OCI-LY1 (cell line): Measurements from ENCODE around the gene CENPT.

Experiments used
- EZH2 ChIP-seq: fragments of 200-600 bp; sonication (generic), shearing (Covaris generic); IDR thresholded peaks from 2 replicates; pipeline ENCODE4 v1.8.0; 2017; ENCODE audit warnings: borderline replicate concordance, mixed run types, mild to moderate bottlenecking, antibody characterized with exemption, low read length, moderate library complexity, mixed read lengths
- TF ChIP-seq, protein P1 (sequence below): fragments of 200-600 bp; sonication (generic), shearing (Covaris generic); IDR thresholded peaks from 2 replicates; pipeline ENCODE4 v1.5.1; 2017; ENCODE audit warnings: mild to moderate bottlenecking, antibody characterized with exemption, low read length, moderate library complexity, mixed read lengths

DNA sequence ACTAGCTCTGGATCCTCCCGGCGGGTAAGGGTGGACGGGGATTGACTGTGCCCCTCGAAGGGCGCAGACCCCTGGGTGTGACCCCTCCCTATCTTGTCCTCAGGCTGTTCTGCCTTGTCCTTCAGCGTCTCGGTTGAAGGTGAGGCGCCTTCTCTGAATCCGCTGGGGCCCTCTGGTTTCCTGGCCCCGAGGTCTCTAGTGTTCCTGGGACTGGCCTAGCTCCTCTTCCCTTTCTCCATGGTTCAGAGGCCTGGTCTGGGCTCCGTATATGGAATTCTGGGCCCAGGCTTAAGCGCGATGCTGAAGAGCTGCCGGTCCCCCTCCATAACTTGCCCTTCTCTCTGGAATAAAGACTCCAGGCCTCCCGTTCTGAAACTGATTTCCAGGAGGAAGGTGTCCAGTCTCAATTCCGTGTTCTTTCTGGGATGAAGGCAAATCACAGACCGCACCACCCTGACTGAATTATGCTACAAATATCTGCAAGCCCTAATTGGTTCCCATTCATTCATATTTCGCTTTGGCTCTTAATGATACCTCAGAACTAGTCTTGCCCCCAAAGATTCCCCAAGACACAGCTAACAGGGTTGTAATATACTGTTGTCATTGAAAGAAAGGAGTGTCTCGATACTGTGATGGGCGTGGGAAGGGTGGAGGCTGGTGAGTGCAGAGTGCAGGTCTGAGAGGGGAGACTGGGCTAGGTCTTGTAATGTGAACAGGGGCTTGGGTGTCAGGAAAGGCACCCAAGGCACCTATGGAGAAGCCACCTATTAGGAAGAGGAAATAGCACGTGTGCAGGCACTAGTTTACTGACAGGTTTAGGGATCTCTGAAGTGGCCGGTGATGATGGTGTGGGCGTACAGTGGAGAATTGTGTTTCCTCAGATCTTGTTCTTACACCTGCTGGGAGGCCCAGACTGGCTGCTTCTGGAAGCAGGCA, 26.2 kb upstream of the CENPT start:
- TF ChIP-seq, protein P1, sequence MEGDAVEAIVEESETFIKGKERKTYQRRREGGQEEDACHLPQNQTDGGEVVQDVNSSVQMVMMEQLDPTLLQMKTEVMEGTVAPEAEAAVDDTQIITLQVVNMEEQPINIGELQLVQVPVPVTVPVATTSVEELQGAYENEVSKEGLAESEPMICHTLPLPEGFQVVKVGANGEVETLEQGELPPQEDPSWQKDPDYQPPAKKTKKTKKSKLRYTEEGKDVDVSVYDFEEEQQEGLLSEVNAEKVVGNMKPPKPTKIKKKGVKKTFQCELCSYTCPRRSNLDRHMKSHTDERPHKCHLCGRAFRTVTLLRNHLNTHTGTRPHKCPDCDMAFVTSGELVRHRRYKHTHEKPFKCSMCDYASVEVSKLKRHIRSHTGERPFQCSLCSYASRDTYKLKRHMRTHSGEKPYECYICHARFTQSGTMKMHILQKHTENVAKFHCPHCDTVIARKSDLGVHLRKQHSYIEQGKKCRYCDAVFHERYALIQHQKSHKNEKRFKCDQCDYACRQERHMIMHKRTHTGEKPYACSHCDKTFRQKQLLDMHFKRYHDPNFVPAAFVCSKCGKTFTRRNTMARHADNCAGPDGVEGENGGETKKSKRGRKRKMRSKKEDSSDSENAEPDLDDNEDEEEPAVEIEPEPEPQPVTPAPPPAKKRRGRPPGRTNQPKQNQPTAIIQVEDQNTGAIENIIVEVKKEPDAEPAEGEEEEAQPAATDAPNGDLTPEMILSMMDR: no peak
- TF ChIP-seq EZH2: no peak
